GM19239 (cell line): ENCODE results near the gene LRRC36.

ENCODE experiments used
- DNase-seq: peaks from one replicate; pipeline ENCODE4 v3.0.0; 2011; ENCODE audit warnings: low spot score; ENCODE audit not compliant: insufficient read length
- FAIRE-seq: peaks from 2 replicates; lab custom pipeline; 2011; peaks lifted over from hg19 to GRCh38; lab: Jason Lieb, UNC

Gene LRRC36

DNA sequence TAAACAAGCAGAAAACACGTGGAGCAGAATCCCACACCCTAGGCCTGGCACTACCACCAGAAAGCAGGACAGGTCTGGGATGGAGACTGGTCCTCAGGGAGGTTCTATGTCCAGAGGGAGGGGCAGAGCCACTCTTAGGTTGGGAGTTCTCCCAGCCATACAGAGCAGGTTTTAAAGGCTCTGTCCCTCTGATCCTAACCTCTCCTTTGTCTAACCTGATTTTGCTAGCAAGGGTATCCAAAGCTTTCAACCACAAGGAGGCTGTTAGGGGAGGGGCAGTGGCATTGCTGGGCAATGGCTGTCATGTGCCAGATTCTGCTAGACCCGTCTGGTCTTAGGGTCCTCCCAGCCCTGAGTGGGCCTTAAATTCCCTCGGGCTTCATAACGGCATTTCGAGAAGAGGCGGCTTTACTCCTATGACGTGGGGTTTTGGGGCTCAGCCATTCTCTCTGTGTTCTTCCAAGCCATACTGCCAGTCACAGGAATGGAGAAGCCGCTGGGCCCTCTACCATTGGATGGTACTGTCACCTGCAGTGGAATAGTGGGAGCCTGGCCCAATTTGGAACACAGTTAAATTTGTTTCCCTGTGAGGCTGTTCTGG is 61.0 kb downstream of the LRRC36 start:
- no peak for FAIRE-seq
- no peak for DNase-seq

GRCh38 chr16:67388191-67388590 is 61.6 kb downstream of the LRRC36 start:
- no peak for FAIRE-seq
- DNase-seq: no peak

GRCh38 chr16:67388591-67388990 is 62.0 kb downstream of the LRRC36 start:
- DNase-seq (no peak), FAIRE-seq (no peak)

- no peak for DNase-seq
These were observed 63.5 kb downstream of the LRRC36 start for GRCh38 chr16:67389911-67390815.

GRCh38 chr16:67390816-67391423 is 64.3 kb downstream of the LRRC36 start:
- FAIRE-seq (no peak), DNase-seq (no peak)

More at GRCh38 chr16:67389911-67390815, 63.5 kb downstream of the LRRC36 start:
- no peak for FAIRE-seq

DNA sequence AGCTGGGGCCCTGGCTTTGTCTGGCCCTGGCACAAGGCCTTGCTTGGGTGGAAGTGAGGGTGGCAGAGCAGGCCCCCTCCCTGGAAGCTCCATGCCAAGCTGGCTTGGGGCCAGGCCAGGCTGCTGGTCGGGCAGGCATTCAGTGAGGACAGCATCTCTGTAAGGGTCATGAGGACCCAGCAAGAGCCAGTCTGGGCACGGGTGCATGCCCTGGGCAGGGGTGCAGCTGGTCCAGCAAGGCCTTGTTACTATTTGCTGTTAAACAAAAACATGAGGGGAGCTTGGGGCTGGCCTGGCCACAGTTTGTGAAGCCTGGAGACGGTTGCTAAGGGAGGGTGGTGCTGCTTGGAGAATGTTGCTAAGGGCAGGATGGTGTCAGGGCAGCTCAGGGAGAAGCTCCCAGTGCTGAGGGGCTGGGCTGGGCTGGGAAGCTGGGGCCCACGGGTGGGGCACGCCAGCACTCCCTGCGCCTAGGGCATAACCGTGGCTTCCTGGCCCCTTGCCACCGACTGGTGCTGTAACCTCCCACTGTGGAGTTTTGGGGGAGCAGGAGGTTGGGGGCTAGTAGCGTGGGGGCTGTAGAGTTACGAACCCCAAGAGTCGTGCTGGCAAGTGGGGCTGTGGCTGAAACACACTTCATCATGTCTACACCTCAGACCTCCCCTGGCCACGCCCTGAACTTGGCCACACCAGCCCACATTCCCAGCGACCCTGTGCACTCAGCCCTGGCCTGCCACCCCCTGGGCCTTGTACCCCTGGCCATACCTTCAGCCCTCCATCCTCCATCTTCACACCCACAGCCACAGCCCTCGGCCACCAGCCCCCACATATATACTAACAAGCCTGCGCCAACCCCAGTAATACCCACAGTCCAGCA is 65.0 kb downstream of the LRRC36 start:
- no peak for FAIRE-seq
- no peak for DNase-seq

DNA sequence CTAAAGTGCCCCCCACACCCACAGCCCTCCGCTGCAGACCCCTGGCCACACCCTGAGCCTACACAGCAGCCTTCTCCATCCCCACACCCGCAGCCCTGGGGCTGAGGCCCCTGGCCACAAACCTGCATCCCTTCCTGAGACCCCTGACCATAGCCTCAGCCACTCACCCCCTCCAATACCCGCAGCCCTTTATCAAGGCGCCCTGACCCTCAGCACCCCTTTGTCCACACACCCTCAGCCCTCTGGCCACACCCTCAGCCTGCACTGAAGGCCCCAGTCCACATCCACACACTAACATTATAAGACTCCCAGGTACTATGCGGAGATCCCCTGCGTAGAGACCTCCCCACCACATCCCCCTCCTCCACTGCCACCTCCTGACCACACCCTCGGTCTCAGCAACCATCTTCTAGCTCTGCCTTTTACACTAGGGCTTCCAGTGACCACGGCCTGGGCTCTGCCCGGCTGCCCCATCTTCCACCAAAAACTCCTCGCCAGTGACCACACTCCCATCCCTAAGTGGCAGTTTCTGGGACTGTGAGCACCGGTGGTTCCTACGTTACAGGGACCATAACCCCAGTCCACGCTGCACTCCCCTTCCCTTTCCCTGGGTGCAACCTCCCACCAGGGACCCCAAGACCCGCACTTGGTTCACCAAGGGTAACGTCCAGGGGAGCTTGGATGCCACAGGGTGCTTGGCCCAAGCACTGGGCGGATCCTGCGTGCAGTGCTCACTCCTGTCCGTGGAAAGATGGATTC is 65.9 kb downstream of the LRRC36 start:
- no peak for DNase-seq
- no peak for FAIRE-seq

DNA sequence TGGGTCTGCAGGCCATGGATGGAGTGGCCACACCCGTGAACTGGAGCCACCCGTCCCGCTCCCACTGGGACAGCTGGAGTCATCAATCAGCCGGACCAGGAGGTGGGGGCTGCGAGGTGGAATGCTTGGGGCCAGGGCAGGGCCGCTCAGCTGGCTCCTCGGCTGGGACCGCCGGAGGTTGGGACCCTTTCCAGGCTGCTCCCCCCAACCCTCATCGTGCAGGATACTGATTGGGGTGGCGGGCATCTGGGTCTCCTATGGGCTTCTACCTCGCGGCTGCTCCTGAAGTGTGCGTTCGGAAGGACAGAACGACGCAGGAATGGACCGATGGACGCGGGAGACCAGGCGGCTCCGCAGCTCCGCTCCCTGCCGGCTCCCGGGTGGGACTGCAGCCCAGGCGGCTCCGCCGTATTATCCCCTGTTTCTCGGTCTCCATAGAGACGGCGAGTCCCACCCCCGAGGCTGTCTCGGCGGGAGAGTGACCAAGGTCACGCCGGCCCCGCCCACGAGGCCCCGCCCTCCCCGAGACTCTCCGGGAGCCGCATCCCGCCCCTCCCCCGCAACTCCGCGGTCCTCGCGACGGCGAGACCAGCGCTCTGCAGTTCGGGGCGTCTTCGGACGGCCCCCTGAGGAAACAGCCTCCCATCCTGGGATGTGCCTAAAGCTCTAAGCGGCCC is 66.6 kb downstream of the LRRC36 start, which contains the start of gene TPPP3:
TPPP3 (minus strand) TSS at position 388 of the 677 bp plus-strand sequence. CDS start 2,387 bp downstream, outside the sequence.
- no peak for FAIRE-seq
- DNase-seq: peak; percentile 63

- FAIRE-seq (no peak), DNase-seq (no peak)
These were observed 67.2 kb downstream of the LRRC36 start for GRCh38 chr16:67393788-67394154.

DNA sequence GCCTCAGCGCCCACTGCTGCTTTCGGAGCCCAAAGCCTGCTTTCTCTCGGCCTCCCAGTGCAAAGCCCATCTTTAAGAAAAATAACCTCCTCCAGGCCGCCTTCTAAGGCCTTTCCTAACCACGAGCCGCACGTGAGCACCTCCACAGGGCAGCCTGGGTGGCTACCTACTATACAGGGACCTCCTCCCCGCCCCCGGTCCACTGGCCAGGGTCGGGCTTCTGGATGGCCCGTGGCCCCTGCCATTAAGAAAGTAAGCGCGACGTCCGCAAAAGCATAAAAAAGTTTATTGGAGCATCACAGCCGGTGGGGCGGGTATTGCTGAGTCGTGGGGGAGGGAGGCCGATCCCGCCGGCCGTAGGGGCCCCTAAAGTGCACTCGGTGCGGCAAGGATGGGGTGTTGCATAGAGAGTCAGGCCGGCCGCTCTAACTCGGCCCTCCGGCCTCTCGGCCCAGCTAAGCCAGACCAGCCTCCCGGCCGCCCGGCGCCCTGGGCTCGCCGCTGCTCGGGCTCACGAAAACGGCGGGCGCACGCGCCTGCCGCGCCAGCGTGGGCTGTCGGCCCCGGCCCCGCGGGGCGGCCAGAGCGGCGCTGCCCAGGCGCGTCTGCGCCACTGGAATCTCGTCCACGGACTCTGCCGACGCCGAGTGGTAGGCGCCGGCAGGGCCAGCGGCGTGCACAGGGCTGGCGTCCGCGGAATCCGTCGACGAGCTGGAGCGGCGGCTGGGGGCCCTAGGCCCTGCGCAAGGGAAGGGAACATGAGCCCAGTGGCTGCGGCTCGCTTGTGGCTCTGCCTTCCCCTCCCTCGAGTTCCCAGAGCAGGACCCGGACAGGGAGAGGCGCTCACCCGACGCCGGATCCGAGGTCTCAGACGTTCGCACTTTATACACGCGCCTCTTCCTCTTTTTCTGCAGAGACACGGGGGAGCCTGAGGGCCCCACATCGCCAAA is 67.8 kb downstream of the LRRC36 start:
- DNase-seq (no peak), FAIRE-seq (no peak)

DNA sequence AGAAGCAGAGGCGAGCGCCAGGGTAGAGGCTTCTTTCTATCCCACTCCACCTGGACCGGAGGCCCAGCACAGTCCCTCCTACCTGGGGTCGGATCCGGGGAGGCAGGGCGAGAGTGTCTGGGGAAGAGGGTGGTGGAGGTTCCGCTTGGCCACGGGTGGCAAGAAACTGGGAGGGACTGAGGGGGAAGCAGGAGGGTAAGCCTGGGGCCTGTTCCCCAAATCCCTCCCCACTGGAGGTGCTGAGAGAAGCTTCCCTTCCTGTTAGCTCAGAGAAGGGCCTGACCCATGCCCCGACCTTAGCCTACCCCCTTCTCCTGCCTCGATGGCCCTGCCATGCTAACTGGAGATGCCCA is 68.5 kb downstream of the LRRC36 start:
- FAIRE-seq (no peak), DNase-seq (no peak)

- FAIRE-seq (no peak), DNase-seq (no peak)
These were observed 69.0 kb downstream of the LRRC36 start for GRCh38 chr16:67395458-67396158.

DNA sequence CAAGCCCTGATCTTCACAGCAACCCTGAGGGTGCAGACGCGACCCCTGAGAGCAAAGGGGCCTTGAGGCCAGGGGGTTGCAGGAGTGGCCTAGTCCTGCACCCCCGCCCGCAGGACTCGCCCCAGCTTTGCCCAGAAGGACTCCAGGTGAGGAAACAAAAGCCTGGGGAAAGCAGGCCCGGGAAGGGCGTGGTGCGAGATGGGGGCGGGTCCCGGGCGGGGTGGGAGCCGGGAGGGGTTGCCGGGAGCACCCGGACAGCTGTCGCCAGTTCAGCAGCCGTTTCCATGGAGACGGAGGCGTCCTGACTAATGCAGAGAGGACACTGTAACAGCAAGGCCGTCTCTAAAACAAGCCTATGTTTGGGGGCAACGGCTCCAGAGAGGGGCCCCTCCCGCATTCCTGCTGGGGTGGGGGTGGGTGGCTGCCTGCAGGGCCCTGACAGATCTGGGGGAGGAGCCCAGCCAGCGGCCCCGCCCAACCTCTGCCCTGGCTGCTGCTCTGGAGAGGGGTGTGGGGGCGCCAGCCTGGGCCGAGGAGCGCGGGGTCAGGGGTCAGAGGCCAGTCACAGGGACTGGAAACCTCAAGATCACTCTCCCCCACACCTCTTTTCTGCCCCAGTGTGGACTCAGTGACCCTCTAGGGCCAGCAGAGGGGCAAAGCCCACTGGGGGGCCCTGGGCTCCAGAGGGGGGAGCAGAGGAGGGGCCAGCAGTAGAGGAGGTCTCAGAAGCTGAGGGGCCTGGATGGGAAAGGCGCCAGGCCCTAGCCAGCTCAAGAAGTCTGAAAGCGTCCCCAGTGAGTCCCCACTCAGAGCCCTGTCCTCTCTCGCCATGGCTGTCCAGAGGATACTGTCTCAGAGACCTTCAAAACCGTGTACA is 69.8 kb downstream of the LRRC36 start:
- DNase-seq (no peak), FAIRE-seq (no peak)

- FAIRE-seq (no peak), DNase-seq (no peak)
These were observed 70.6 kb downstream of the LRRC36 start for GRCh38 chr16:67397036-67397801.

- no peak for DNase-seq
These were observed 71.4 kb downstream of the LRRC36 start for GRCh38 chr16:67397812-67398545.

More at GRCh38 chr16:67397812-67398545, 71.4 kb downstream of the LRRC36 start:
- no peak for FAIRE-seq
